Esophagus squamous epithelium (tissue), 4 donors: ENCODE results near the gene EML1.

ENCODE experiments used
- CTCF ChIP-seq, 6 experiments: fragments of 450-650 bp in 4 of 6; fragments of 200-600 bp in 2 of 6; sonication (generic) in 2 of 6; IDR thresholded peaks; one replicate each; pipeline ENCODE4 v1.5.1; 2016 to 2019; ENCODE audit warnings: antibody characterized with exemption in 6 of 6, mild to moderate bottlenecking in 4 of 6, moderate library complexity in 4 of 6
- POLR2A ChIP-seq, 4 donors: fragments of 450-650 bp; IDR thresholded peaks; one replicate each; pipeline ENCODE4 v1.6.1; 2017; ENCODE audit warnings: antibody characterized with exemption in 4 of 4, mild to moderate bottlenecking in 4 of 4, moderate library complexity in 3 of 4

GRCh38 chr14:99990268-99991170 lies 197.3 kb downstream of the EML1 start:
- TF ChIP-seq CTCF (IDR thresholded peaks at IDR 0.05) (no peak), POLR2A (IDR thresholded peaks at IDR 0.05) (no peak)
